Breast epithelium (tissue), 4 donors: ENCODE data around the gene OTOG. TPM values are rescaled to one million over a fixed set of nuclear protein-coding genes. Genes with fewer than 3 reads are reported as not detected.
A peak's percentile ranks its signal among the peaks of the same experiment; 100 is the strongest.

Source experiments
- DNase-seq, 2 donors: peaks; one replicate each; pipeline ENCODE4 v3.0.0-alpha.2; 2019; ENCODE audit warnings: low spot score in 2 of 2
- H3K27ac ChIP-seq, 2 donors: fragments of 200-600 bp; sonication (generic) in 1 of 2; one replicate each; pipeline ENCODE4 v1.5.1; 2016 to 2019; ENCODE audit warnings: mild to moderate bottlenecking in 1 of 2
- H3K27me3 ChIP-seq, 2 donors: fragments of 200-600 bp; sonication (generic) in 1 of 2; one replicate each; pipeline versions ENCODE4 v1.5.1 to v1.6.0; 2017 to 2019; ENCODE audit warnings: control low read depth in 1 of 2, mild to moderate bottlenecking in 1 of 2
- H3K36me3 ChIP-seq: fragments of 200-600 bp; one replicate; pipeline ENCODE4 v1.5.1; 2019
- H3K4me1 ChIP-seq, 2 donors: fragments of 200-600 bp; sonication (generic); one replicate each; pipeline ENCODE4 v1.5.1; 2016 to 2019; ENCODE audit warnings: control low read depth in 1 of 2
- H3K4me3 ChIP-seq, 3 donors: fragments of 200-600 bp; sonication (generic); 1 replicate in 2 of 3; 2 replicates in 1 of 3; pipeline ENCODE4 v1.5.1; 2016 to 2019; ENCODE audit warnings: mild to moderate bottlenecking in 3 of 3, moderate library complexity in 2 of 3
- H3K9me3 ChIP-seq, 2 donors: fragments of 200-600 bp; sonication (generic) in 1 of 2; one replicate each; pipeline ENCODE4 v1.5.1; 2016 to 2019; ENCODE audit warnings: control low read depth in 1 of 2
- CTCF ChIP-seq, 3 donors: fragments of 450-650 bp; IDR thresholded peaks; one replicate each; pipeline ENCODE4 v1.5.1; 2016 to 2017; ENCODE audit warnings: antibody characterized with exemption in 3 of 3, mild to moderate bottlenecking in 3 of 3, moderate library complexity in 3 of 3
- POLR2A ChIP-seq: fragments of 450-650 bp; IDR thresholded peaks from one replicate; pipeline ENCODE4 v1.6.1; 2016; ENCODE audit warnings: antibody characterized with exemption, mild to moderate bottlenecking, moderate library complexity
- POLR2AphosphoS5 ChIP-seq, 3 donors: sonication (generic); formaldehyde crosslinking; IDR thresholded peaks; one replicate each; pipeline ENCODE4 v1.6.1; 2017; ENCODE audit warnings: antibody characterized with exemption in 3 of 3
- intact Hi-C: fragments of 100-400 bp; cut with DNase I; formaldehyde crosslinking; loops from one replicate; pipeline ENCODE4 v1.15.1; 2023; ENCODE audit warnings: low total_unique reads
- total RNA-seq, 3 donors: library from RNA; depleted of rRNA; stranded (reverse); fragments of >200 nt; gene quantifications; one replicate each; pipeline ENCODE4 v1.1.0, GENCODE V29; 2016

Gene OTOG
- total RNA-seq, 3 donors from 2014 or later = not detected

DNA sequence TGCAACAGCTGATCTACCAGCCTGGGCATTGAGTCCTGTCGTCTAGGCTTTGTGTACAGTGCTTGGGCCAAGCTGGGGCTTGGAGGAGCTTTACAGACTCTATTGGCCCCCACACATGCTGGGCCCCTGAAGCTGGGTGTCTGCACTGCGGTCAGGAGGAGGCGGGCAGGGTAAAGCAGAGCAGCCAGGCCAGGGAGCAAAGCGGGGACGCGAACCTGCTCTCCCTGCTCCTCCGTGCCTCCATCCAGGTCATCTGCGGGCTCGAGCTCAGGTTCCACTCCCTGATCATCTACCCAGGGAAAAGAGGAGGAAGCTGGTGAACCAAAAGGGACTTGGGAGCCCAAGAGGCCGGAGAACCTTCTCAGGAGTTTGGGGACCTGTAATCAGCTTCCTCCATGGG lies 29.9 kb upstream of the OTOG start:
- Histone ChIP-seq H3K4me3 (no peak overlapping the region), H3K36me3 (no peaks in the 10 kb centered on the region), H3K9me3 (no peaks in the 10 kb centered on the region), H3K27me3 (peaks cover 0 to 3% of the 10 kb centered on the region in 2 donors), H3K27ac (no peak overlapping the region), H3K4me1 (no peaks in the 10 kb centered on the region)
- intact Hi-C loops = no loop called here
- TF ChIP-seq CTCF (IDR thresholded peaks at IDR 0.05) = no peak
- TF ChIP-seq POLR2AphosphoS5 (IDR thresholded peaks at IDR 0.05) = no peak
- no peak for TF ChIP-seq POLR2A
- DNase-seq = no peak

DNA sequence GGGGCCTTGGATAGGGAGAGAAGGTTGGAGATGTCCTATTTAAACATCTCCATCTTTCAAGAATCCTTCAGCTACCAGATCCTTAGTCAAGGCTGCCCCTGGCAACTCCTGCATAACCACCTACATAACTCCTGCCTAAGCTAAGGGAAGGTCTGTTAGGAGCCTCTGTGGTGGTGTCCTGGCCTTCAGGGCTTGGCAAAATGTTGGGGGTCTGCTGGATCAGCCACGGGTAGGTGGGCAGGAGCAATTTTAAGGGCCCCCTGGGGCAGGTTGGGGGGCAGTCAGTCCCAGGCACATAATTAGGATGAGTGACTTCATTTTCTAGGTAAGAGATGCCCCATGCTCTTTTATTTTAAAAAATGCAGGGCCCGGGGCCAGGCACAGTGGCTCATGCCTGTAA lies 28.7 kb upstream of the OTOG start:
- Histone ChIP-seq H3K27ac (no peak overlapping the region), H3K36me3 (no peaks in the 10 kb centered on the region), H3K9me3 (no peaks in the 10 kb centered on the region), H3K4me1 (no peaks in the 10 kb centered on the region), H3K27me3 (peaks cover 0 to 3% of the 10 kb centered on the region in 2 donors), H3K4me3 (no peak overlapping the region)
- DNase-seq = no peak
- intact Hi-C loops = no loop called here
- TF ChIP-seq POLR2AphosphoS5 (IDR thresholded peaks at IDR 0.05) = no peak

DNA sequence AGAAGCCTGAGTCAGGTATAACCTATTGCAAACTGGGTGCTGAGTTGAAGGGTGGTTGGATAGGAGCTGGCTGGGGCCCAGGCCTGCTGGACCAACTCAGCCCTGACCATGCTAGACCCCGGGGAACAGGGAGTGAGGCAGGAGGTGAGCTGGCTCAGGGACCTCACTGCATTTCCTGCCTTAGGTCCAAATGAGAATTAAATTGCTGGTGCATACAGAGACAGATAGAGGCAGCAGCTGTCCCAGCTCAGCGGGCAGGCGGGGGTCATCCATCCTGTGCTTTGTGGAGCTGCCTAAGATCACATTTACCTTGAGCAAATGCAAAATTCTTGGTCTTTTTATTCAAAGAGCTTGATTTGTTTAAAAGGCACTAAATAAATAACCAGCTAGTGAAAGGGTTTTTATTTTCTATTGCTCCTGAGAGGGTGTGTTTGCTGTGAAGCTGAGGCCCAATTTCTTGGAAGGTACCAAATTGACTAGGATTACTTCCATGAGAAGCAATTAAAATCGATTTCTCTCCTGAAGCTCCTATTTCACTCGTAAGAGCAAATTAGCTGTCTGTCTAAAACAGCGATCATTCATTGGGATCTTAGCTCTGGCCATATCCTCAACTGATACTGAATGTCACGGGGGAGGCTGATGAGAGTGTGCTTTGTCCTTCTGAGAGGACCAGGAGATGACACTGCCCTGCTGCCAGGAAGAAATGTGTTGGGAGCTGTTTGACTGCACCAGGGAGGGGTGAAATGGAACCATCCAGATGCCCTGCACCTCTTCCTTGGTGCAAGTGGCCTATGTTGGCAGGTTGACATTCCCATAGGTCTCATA lies 27.8 kb upstream of the OTOG start:
- no peak for DNase-seq
- Histone ChIP-seq H3K9me3 (no peaks in the 10 kb centered on the region), H3K27ac (no peak overlapping the region), H3K36me3 (no peaks in the 10 kb centered on the region), H3K4me1 (no peaks in the 10 kb centered on the region), H3K27me3 (peaks cover 0 to 3% of the 10 kb centered on the region in 2 donors), H3K4me3 (no peak overlapping the region)
- intact Hi-C loops = no loop called here
- no peak for TF ChIP-seq POLR2AphosphoS5 (IDR thresholded peaks at IDR 0.05)
- no peak for TF ChIP-seq POLR2A
- no peak for TF ChIP-seq CTCF (IDR thresholded peaks at IDR 0.05)

GRCh38 chr11:17521106-17521900 lies 25.8 kb upstream of the OTOG start:
- no peak overlapping the region for H3K4me3 ChIP-seq
- TF ChIP-seq POLR2AphosphoS5 (IDR thresholded peaks at IDR 0.05) = no peak
- no peak for TF ChIP-seq POLR2A
- TF ChIP-seq CTCF (IDR thresholded peaks at IDR 0.05) = no peak
- intact Hi-C loops = no loop called here
- H3K36me3 ChIP-seq = no peaks in the 10 kb centered on the region
- H3K27ac ChIP-seq = peak overlapping the region in 1 of 2 donors; percentile 32
- no peaks in the 10 kb centered on the region for H3K27me3 ChIP-seq
- H3K4me1 ChIP-seq = no peaks in the 10 kb centered on the region
- H3K9me3 ChIP-seq = no peaks in the 10 kb centered on the region
- DNase-seq = peak in 1 of 2 donors; percentile 33

DNA sequence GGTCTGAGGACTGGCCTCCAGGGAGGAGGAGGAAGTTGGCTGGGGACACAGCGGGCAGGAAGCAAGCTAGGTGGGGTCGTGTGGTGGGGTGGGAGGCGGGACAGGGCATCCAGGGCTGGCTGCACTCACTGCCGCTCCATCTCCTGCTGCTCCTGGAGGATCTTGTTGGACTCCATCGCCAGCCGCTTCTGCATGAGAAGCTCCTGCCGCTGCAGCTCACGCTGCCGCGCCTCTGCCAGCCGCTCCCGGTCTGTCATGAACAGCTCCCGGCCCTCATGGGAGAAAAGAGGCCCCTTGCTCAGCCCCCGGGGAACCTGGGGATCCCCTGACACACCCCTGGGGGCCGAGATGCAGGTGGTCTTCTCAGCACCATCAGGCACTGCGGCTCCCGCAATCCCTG lies 24.4 kb upstream of the OTOG start:
- Histone ChIP-seq H3K4me3 (no peak overlapping the region), H3K36me3 (no peaks in the 10 kb centered on the region), H3K27me3 (no peaks in the 10 kb centered on the region), H3K9me3 (no peaks in the 10 kb centered on the region), H3K4me1 (no peaks in the 10 kb centered on the region), H3K27ac (no peak overlapping the region)
- no peak for DNase-seq
- intact Hi-C loops = no loop called here
- TF ChIP-seq CTCF (IDR thresholded peaks at IDR 0.05) (no peak), POLR2AphosphoS5 (IDR thresholded peaks at IDR 0.05) (no peak), POLR2A (no peak)
